Liver (tissue), 9 donors: ENCODE measurements around the gene RAX. TPM values are rescaled to one million over a fixed set of nuclear protein-coding genes. Genes with fewer than 3 reads are reported as not detected.

Source experiments
- DNase-seq: peaks from one replicate; pipeline ENCODE4 v3.0.0-alpha.2; 2017; ENCODE audit warnings: low spot score
- H3K27ac ChIP-seq, 2 donors: one replicate each; pipeline ENCODE4 v1.7.0; 2013; ENCODE audit warnings: inconsistent platforms in 2 of 2, low read length in 2 of 2, control low read depth in 1 of 2, low read depth in 1 of 2, mild to moderate bottlenecking in 1 of 2
- H3K27me3 ChIP-seq, 4 donors: one replicate each; pipeline versions ENCODE4 v1.6.1 to v1.7.0; 2013; ENCODE audit warnings: low read length in 3 of 4, inconsistent platforms in 1 of 4, mild to moderate bottlenecking in 1 of 4, moderate library complexity in 1 of 4; ENCODE audit not compliant: control insufficient read depth in 4 of 4, insufficient read depth in 4 of 4
- H3K36me3 ChIP-seq, 4 donors: one replicate each; pipeline versions ENCODE4 v1.6.1 to v1.7.0; 2013; ENCODE audit warnings: low read length in 3 of 4, mild to moderate bottlenecking in 3 of 4, low read depth in 1 of 4, moderate library complexity in 1 of 4; ENCODE audit not compliant: control insufficient read depth in 4 of 4, insufficient read depth in 3 of 4
- H3K4me1 ChIP-seq, 4 donors: one replicate each; pipeline versions ENCODE4 v1.6.1 to v1.7.0; 2013; ENCODE audit warnings: low read length in 3 of 4, mild to moderate bottlenecking in 3 of 4, moderate library complexity in 1 of 4; ENCODE audit not compliant: control insufficient read depth in 4 of 4, insufficient read depth in 4 of 4
- H3K4me3 ChIP-seq, 3 donors: one replicate each; pipeline versions ENCODE4 v1.6.1 to v1.7.0; 2013; ENCODE audit warnings: low read length in 3 of 3, control low read depth in 1 of 3, low read depth in 1 of 3, mild to moderate bottlenecking in 1 of 3
- H3K9ac ChIP-seq, 2 donors: one replicate each; pipeline ENCODE4 v1.7.0; 2013; ENCODE audit warnings: low read length in 2 of 2, mild to moderate bottlenecking in 2 of 2, moderate library complexity in 2 of 2, control low read depth in 1 of 2, low read depth in 1 of 2
- H3K9me3 ChIP-seq, 4 donors: one replicate each; pipeline versions ENCODE4 v1.6.1 to v1.7.0; 2013; ENCODE audit warnings: low read length in 3 of 4; ENCODE audit not compliant: control insufficient read depth in 4 of 4
- CTCF ChIP-seq: fragments of 150-350 bp; IDR thresholded peaks from 2 replicates; pipeline ENCODE4 v1.5.1; 2017; ENCODE audit warnings: improper control_type of control experiment, low read depth, low read length; ENCODE audit not compliant: missing input control
- EGR1 ChIP-seq, 2 donors: IDR thresholded peaks; 2 replicates each; pipeline ENCODE4 v1.6.1; 2016 to 2018; ENCODE audit warnings: antibody characterized with exemption in 2 of 2, low read depth in 2 of 2
- FOXA1 ChIP-seq: IDR thresholded peaks from 2 replicates; pipeline ENCODE4 v1.6.1; 2016; ENCODE audit warnings: antibody characterized with exemption
- FOXA2 ChIP-seq: IDR thresholded peaks from 2 replicates; pipeline ENCODE4 v1.6.1; 2016; ENCODE audit warnings: antibody characterized with exemption
- GABPA ChIP-seq, 2 donors: IDR thresholded peaks in 1 of 2; conservative IDR thresholded peaks in 1 of 2; 2 replicates each; pipeline ENCODE4 v1.6.1; 2016; ENCODE audit warnings: antibody characterized with exemption in 2 of 2, mild to moderate bottlenecking in 1 of 2, moderate library complexity in 1 of 2
- HNF4A ChIP-seq, 2 donors: conservative IDR thresholded peaks; 2 replicates each; pipeline ENCODE4 v1.6.1; 2016; ENCODE audit warnings: antibody characterized with exemption in 2 of 2, mild to moderate bottlenecking in 2 of 2
- HNF4G ChIP-seq: IDR thresholded peaks from 2 replicates; pipeline ENCODE4 v1.6.1; 2016; ENCODE audit warnings: antibody characterized with exemption
- JUND ChIP-seq, 2 donors: IDR thresholded peaks; 2 replicates each; pipeline ENCODE4 v1.6.1; 2016; ENCODE audit warnings: antibody characterized with exemption in 2 of 2
- NR2F2 ChIP-seq: IDR thresholded peaks from 2 replicates; pipeline ENCODE4 v1.6.1; 2016; ENCODE audit warnings: antibody characterized with exemption
- RXRA ChIP-seq, 2 donors: IDR thresholded peaks; 2 replicates each; pipeline ENCODE4 v1.6.1; 2017 to 2018; ENCODE audit warnings: antibody characterized with exemption in 2 of 2, mild to moderate bottlenecking in 1 of 2
- SP1 ChIP-seq: IDR thresholded peaks from 2 replicates; pipeline ENCODE4 v1.6.1; 2018; ENCODE audit warnings: antibody characterized with exemption, mild to moderate bottlenecking
- YY1 ChIP-seq: IDR thresholded peaks from 2 replicates; pipeline ENCODE4 v1.6.1; 2016; ENCODE audit warnings: antibody characterized with exemption, mild to moderate bottlenecking
- ZBTB33 ChIP-seq: IDR thresholded peaks from 2 replicates; pipeline ENCODE4 v1.6.1; 2016; ENCODE audit warnings: antibody characterized with exemption
- WGBS: extraction: QIAGEN DNeasy Blood & Tissue Kit; methylation state at CpG from one replicate; pipeline ENCODE4 v1.1.7; 2013; 5-methylcytosine and 5-hydroxymethylcytosine counted together
- polyA plus RNA-seq, 2 donors: library from polyadenylated mRNA; stranded (reverse) in 1 of 2; unstranded in 1 of 2; fragments of 200-250 nt in 1 of 2; fragments of >200 nt in 1 of 2; fragmentation: Nextera tagmentation in 1 of 2; extraction: Ambion mirVana in 1 of 2; gene quantifications; one replicate each; pipeline versions ENCODE4 v1.2.1 to v1.2.3, GENCODE V29; 2013 to 2015
- total RNA-seq, 2 donors: library from RNA; depleted of rRNA; stranded (reverse); fragments of >200 nt; gene quantifications; one replicate each; pipeline ENCODE4 v1.2.3, GENCODE V29; 2014
- TF ChIP-seq, protein P1 (sequence below): IDR thresholded peaks from 2 replicates; pipeline ENCODE4 v1.6.1; 2016; ENCODE audit warnings: antibody characterized with exemption
- donor health status: healthy.
- donor health status: healthy.
- donor health status: healthy.
- donor health status: healthy.
- donor health status: healthy.

The RAX gene
- total and polyA plus RNA-seq, 4 donors, result not detected

DNA sequence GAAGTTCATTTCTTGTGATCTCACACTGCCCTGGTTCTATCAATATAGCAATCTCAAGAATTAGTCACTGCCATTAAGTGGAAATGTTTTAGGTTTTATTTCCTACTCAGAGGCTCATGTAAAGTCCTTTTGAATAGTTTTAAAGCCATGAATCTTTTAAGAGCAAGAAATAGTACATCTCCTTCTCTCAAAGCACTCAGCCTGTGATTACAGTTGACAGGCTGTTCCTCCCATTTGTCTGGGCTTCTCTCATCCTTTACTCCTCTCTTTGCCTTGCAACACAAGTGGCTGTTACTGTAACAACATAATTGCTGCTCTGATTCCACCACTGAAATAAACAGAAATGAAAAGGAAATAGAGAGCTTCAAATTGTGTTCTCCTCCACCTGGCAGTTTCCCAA lies 34.9 kb downstream of the RAX start:
- DNase-seq, result no peak
- no peak overlapping the region for H3K4me3 ChIP-seq
- H3K4me1 ChIP-seq, result no peaks in the 10 kb centered on the region

DNA sequence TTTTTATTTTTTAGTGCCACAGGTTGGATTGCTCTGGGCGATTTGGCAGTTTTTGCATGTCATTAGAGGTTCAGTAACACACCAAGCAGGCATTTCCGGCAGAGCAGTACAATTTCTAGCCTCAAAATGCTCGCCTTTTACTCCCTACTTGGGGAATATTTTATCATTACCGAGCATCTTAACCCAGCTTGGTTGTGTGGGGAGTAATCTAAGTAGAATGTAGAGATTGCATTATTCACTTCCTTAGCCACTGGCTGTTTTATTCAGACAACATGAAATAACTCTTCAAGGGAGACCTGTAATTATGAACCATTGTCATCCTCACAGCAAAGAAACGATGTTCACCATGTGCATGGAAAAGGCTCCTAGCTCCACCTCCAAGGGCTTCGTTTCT lies 40.2 kb downstream of the RAX start:
- 82% methylated on average over 6 of the region's 6 CpGs for WGBS
- Histone ChIP-seq H3K9ac (no peak overlapping the region), H3K9me3 (no peaks in the 10 kb centered on the region), H3K4me1 (no peaks in the 10 kb centered on the region), H3K4me3 (no peak overlapping the region), H3K36me3 (no peaks in the 10 kb centered on the region), H3K27ac (no peak overlapping the region), H3K27me3 (no peaks in the 10 kb centered on the region)
- TF ChIP-seq FOXA2, result no peak
- no peak for TF ChIP-seq FOXA1
- TF ChIP-seq RXRA (IDR thresholded peaks at IDR 0.05), result no peak
- no peak for TF ChIP-seq HNF4A (conservative IDR thresholded peaks at IDR 0.05)
- TF ChIP-seq ZBTB33, result no peak
- no peak for TF ChIP-seq NR2F2
- no peak for TF ChIP-seq YY1
- TF ChIP-seq GABPA (IDR thresholded peaks at IDR 0.05 in 1 of 2, conservative IDR thresholded peaks at IDR 0.05 in 1 of 2), result no peak
- TF ChIP-seq, protein P1, sequence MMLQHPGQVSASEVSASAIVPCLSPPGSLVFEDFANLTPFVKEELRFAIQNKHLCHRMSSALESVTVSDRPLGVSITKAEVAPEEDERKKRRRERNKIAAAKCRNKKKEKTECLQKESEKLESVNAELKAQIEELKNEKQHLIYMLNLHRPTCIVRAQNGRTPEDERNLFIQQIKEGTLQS, result no peak
- TF ChIP-seq CTCF, result no peak
- DNase-seq, result no peak

More for the DNA sequence above, 34.9 kb downstream of the RAX start:
- TF ChIP-seq HNF4A (conservative IDR thresholded peaks at IDR 0.05) (no peak), HNF4G (no peak), GABPA (IDR thresholded peaks at IDR 0.05 in 1 of 2, conservative IDR thresholded peaks at IDR 0.05 in 1 of 2) (no peak), SP1 (no peak), JUND (IDR thresholded peaks at IDR 0.05) (no peak), EGR1 (IDR thresholded peaks at IDR 0.05; ENCODE audit: low read depth in 2 of 2) (no peak), ZBTB33 (no peak), FOXA2 (no peak), FOXA1 (no peak)
- no peaks in the 10 kb centered on the region for H3K9me3 ChIP-seq
- H3K36me3 ChIP-seq, result no peaks in the 10 kb centered on the region
- no peak overlapping the region for H3K9ac ChIP-seq
- H3K27me3 ChIP-seq, result no peaks in the 10 kb centered on the region
- no peak overlapping the region for H3K27ac ChIP-seq
